PC-3 (cell line): ENCODE results near the gene GXYLT2.

Experiments used
- CTCF ChIP-seq: fragments of 300-600 bp; sonication (generic); conservative IDR thresholded peaks from 2 replicates; pipeline ENCODE4 v1.5.1; 2017; ENCODE audit warnings: antibody characterized with exemption, low read depth, mild to moderate bottlenecking, low read length
- EZH2 ChIP-seq: fragments of 300-600 bp; sonication (generic); IDR thresholded peaks from one replicate; pipeline ENCODE4 v1.6.1; 2017; ENCODE audit warnings: antibody characterized with exemption, mild to moderate bottlenecking, low read length; ENCODE audit not compliant: unreplicated experiment
- EZH2phosphoT487 ChIP-seq: fragments of 300-600 bp; sonication (generic); IDR thresholded peaks from 2 replicates; pipeline ENCODE4 v1.6.1; 2018; ENCODE audit warnings: mild to moderate bottlenecking, antibody characterized with exemption, low read length, borderline replicate concordance

DNA sequence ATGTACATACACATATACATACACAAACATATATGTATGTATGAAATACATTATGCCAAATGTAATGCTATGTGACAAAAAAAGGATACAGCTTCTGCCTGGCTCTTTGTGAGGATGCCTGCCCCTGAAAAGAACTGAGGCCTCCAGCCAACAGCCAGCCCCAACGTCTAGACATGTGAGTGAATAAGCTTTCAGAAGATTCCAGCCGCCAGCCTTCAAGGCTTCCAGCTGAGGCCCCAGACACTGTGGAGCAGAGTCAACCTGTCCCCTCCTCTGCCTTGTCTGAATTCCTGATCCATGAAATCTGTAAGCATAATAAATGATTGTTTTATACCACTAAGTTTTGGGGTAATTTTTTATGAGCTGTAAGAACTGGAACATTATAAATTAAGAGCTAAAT lies 24.7 kb downstream of the GXYLT2 start:
- TF ChIP-seq CTCF: no peak
- no peak for TF ChIP-seq EZH2
- no peak for TF ChIP-seq EZH2phosphoT487
